Superior temporal gyrus (tissue), 1 donor: ENCODE measurements around the gene ZC3H18.

Experiments
- DNase-seq: peaks from one replicate; pipeline ENCODE4 v3.0.0-alpha.2; 2016; ENCODE audit errors: extremely low spot score

The ZC3H18 gene

DNA sequence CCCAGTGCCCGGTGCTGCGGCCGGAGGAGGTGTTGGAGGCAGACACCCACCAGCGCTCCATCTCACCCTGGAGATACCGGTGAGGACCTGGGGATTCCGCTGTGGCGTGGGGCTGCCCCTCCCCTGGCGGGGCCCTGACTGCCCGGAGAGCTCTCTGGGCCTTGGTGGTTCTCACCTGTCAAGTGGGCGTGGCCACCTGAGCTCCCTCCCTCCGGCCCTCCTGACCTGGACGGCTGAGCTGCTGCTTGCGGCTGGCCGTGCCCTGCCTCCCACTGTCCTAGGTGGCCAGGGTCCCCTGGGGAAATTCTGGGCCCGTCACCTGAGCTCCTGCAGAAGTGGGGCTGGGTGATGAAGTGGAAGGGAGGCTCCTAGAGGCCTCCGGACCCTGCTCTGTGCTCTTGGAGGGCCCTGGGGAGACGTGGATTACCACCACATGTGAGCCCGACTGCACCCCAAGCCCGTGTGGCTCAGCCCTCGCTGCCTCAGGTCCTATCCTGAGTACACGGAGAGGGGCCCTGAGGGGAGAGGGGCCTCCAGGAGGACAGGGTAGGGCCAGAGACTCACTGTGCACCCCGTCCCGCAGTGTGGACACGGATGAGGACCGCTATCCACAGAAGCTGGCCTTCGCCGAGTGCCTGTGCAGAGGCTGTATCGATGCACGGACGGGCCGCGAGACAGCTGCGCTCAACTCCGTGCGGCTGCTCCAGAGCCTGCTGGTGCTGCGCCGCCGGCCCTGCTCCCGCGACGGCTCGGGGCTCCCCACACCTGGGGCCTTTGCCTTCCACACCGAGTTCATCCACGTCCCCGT is 69.2 kb downstream of the ZC3H18 start:
- no peak for DNase-seq

- no peak for DNase-seq
Measured at GRCh38 chr16:88640039-88640495, 69.9 kb downstream of the ZC3H18 start.

DNA sequence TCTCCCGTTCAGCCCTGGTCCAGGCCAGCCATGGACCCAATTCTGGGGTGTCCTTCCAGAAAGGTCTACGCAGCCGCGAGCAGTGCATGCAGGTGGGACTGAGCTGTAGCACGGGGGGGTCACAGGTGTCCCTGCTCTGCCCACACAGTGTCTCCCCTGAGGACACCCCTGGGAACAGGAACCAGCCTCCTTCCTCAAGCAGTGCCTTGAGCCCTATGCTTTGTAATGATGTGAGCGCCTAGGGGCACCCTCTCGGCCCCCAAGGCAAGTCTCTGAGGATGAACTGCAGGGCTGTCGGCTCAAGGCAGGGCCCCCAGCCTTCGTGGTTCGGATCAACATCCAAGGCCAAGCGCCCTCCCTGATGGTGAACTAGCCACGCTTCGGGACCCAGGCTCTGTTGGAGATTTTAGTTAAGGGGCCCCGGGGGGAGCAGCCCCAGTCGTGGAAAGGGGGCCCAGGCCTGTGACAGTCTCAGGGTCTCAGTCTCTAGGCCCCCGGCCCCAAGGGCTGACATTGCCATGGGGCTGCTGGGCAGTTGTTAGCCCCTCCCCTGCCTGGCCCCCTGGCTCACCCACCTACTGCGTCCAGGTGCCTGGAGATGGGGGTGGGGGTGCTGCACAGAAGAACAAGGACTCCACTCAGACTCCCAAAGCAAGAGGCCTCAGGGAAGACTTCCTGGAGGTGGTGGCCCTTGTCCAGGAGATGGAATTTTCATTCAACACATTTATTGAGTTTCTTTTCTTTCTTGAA is 70.5 kb downstream of the ZC3H18 start:
- no peak for DNase-seq

- DNase-seq = no peak
Measured at GRCh38 chr16:88642881-88643643, 72.9 kb downstream of the ZC3H18 start.

GRCh38 chr16:88643644-88643932 is 73.4 kb downstream of the ZC3H18 start:
- DNase-seq = no peak

GRCh38 chr16:88645455-88645854 is 75.3 kb downstream of the ZC3H18 start:
- no peak for DNase-seq

DNA sequence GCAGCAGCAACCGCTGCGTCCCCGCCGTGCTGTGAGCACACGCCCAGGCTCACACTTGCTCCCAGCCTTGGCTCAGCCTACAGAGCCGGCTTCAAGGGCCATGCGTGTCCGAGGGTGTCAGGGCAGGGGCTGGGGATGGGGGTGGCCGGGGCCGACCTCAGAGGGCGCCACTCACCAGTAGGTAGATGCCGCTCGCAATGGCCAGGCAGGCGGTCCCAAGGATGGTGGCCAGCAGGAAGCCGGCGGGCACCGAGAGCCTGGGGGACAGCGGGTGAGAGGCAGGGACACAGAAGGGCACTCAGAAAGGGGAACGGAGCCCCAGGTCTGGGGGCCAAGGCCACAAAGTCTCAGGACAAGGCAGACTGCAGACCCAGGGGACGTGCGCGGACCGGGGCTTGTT is 75.7 kb downstream of the ZC3H18 start:
- no peak for DNase-seq

- no peak for DNase-seq
Measured at GRCh38 chr16:88646345-88647034, 76.3 kb downstream of the ZC3H18 start.

DNA sequence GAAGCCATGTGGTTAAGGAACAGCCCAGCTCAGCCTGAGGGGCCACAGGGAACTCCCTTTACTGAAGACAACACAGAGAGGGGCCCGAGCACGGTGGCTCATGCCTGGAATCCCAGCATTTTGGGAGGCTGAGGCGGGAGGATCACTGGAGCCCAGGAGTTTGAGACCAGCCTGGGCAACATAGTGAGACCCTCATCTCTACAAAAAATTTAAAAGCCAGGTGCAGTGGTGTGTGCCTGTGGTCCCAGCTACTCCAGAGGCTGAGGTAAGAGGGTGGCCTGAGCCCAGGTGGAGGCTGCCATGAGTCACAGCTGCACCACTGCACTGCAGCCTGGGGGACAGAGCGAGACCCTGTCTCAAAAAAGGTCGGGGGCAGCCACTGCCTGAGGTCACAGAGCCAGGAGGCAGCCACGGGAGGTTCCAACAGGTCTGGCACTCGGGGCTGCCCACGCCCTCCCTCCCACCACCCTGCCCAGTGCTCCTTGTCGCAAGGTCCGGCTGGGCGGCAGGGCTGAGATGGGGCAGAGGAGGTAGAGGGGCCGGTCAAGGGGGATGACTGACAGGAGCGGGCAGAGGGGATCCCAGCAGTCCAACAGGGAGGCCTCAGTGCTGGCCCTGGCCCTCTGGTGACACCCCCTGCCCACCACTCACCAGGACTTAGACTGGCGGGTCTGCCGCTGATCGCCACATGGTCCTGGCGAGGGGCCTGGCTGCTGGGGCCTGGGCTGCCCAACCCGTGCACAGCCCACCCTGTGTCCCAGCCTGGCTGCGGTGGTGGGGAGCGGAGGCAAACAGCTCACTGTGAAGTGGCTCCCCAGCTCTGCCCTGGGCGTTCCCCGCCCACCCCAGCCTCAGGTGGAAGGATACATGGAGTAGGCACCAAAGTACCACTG is 77.2 kb downstream of the ZC3H18 start:
- DNase-seq = no peak

- no peak for DNase-seq
Measured at GRCh38 chr16:88649195-88649923, 79.2 kb downstream of the ZC3H18 start.

DNA sequence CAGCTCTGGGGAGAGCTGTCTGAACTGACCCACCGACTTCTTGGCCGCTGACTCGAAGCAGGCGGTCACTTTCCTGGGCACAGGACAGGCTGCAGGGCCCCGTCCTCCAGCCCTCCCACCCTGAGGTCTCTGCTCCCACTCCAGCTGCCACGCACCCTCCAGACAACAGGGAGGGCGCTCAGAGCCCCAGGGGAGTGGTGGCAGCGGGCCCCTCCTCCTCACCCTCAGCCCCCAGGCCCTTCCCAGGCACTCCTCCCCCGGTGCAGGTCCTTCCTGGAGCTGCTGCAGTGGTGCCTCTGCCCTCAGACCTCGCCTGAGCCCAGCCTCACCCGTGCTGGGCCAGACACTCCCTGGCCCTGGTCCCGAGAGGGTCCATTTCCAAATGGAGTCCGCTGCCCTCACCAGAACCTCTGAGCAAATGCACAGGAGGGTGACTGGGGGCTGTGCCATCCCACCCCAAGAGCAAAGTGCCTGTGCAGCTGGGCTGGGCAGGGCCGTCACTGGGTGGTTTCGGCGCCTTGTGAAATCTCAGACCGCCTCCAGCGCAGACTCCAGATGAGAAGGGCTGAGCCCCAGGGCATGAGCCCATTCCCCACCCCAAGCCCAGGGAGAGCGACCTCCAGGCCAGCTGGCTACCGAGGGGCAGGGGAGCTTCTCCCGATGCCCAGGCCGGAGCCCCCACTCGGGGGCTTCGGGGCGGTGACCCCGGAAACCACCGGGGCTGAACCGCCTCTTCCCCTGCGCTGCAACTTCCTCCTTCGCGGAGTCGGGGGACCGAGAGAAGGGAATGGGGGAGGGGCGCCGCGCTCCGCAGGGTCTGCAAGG is 79.9 kb downstream of the ZC3H18 start:
- no peak for DNase-seq

GRCh38 chr16:88650749-88651275 is 80.6 kb downstream of the ZC3H18 start, which contains the start of gene CYBA:
Gene CYBA (minus strand): TSS chr16:88651053. CDS start chr16:88651013, 40 bp downstream.
- DNase-seq = no peak

GRCh38 chr16:88651276-88651988 is 81.2 kb downstream of the ZC3H18 start:
- no peak for DNase-seq

DNA sequence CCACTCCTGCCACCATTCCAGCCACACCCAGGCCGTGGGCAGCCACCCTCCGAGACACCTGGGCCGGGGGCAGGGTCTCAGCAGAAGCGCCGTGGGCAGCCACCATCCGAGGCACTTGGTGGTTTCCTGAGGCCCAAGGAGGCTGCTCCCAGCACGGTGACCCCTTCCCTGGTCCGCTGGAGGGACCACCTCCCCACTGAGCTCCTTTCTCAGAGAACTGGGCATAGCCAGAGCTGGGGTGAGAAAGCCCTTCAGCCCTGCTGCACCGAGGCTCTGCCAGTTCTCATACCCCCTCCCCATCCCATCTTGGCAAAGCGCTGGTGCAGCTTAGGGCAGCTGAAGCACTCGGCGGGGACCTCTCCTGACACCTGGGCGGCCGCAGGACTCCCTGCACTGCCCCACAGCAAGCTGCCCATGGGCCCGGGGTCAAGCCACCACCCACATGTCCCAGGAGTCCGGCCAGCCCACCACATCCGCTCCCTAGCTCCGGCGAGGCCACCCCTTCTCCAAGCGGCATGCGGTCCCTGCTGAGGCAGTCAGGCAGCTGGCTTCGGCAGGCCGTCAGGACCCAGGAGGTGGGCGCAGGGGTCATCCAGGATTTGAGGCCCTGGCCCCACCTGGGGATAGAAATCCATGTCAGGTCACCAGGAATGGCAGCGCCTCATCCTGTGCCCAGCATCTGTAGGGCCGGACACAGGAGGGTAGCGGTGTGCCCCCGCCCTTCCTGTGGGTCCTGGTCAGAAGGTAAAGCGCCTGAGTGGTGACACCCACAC is 82.0 kb downstream of the ZC3H18 start:
- no peak for DNase-seq

GRCh38 chr16:88652762-88653063 is 82.5 kb downstream of the ZC3H18 start:
- DNase-seq = no peak

- DNase-seq = no peak
Measured at GRCh38 chr16:88653101-88653500, 82.9 kb downstream of the ZC3H18 start.

GRCh38 chr16:88653596-88654362 is 83.6 kb downstream of the ZC3H18 start:
- no peak for DNase-seq
